Mucosa of rectum (tissue), 2 donors: ENCODE results near the gene CNIH2.

Experiments used
- H3K27ac ChIP-seq, 2 donors: one replicate each; pipeline ENCODE4 v1.7.0; 2013; ENCODE audit warnings: inconsistent platforms in 2 of 2, low read depth in 2 of 2, low read length in 2 of 2
- H3K27me3 ChIP-seq, 2 donors: one replicate each; pipeline ENCODE4 v1.7.0; 2013; ENCODE audit warnings: low read length in 2 of 2; ENCODE audit not compliant: control insufficient read depth in 2 of 2, insufficient read depth in 2 of 2
- H3K36me3 ChIP-seq, 2 donors: one replicate each; pipeline ENCODE4 v1.7.0; 2013; ENCODE audit warnings: low read length in 2 of 2; ENCODE audit not compliant: control insufficient read depth in 2 of 2, insufficient read depth in 2 of 2
- H3K4me1 ChIP-seq, 2 donors: one replicate each; pipeline ENCODE4 v1.7.0; 2013; ENCODE audit warnings: low read length in 2 of 2, mild to moderate bottlenecking in 1 of 2; ENCODE audit not compliant: control insufficient read depth in 2 of 2, insufficient read depth in 2 of 2
- H3K4me3 ChIP-seq, 2 donors: one replicate each; pipeline ENCODE4 v1.7.0; 2013; ENCODE audit warnings: low read length in 2 of 2
- H3K9ac ChIP-seq, 2 donors: one replicate each; pipeline ENCODE4 v1.7.0; 2013; ENCODE audit warnings: low read length in 2 of 2, low read depth in 1 of 2, mild to moderate bottlenecking in 1 of 2
- H3K9me3 ChIP-seq, 2 donors: one replicate each; pipeline ENCODE4 v1.7.0; 2013; ENCODE audit warnings: low read length in 2 of 2; ENCODE audit not compliant: control insufficient read depth in 2 of 2
- donor health status: healthy.
- donor health status: Normal muscosa, but diverticular disease.

Gene CNIH2

DNA sequence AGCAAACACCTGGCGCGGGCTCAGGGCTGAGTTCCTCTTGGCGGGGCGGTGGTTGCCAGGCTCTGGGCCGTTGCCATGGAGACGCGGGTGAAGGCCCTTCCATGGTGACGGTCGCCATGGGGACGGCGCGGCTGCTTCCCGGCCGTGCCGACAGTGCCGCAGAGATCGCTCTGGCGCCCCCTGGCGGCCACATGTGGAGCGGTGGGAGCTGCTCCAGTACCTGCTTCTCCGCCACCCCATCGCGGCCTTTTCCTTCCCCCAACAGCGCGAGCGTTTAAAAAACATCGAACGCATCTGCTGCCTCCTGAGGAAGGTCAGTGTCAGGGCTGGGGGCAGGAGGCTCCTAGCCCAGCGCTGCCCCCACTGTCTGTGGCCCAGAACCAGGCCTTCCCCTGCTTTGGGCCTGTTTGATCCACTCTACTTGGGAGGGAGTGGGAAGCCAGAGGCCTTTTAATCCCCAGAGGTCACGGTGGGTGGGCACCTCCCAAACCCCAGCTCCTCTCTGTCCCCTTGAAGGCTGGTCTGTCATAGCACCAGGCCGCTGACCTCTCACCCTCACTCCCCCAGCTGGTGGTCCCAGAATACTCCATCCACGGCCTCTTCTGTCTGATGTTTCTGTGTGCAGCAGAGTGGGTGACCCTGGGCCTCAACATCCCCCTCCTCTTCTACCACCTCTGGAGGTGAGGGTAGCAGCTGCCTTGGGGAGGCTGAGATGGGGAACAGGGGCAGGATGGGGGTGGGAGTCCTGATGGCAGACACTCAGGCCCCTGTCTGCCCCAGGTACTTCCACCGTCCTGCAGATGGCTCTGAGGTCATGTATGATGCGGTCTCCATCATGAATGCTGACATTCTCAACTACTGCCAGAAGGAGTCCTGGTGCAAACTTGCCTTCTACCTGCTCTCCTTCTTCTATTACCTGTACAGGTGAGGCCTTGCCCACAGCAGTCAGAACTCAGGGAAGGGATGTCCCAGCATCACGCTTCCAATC lies 4.8 kb downstream of the CNIH2 start:
- peaks cover 8 to 9% of the 10 kb centered on the region in 2 donors for H3K4me1 ChIP-seq
- H3K36me3 ChIP-seq: peaks cover 6 to 9% of the 10 kb centered on the region in 2 donors
- H3K9ac ChIP-seq: no peak overlapping the region
- H3K4me3 ChIP-seq: no peak overlapping the region
- H3K27ac ChIP-seq: peak overlapping the region in 1 of 2 donors; percentile 4
- H3K9me3 ChIP-seq: no peaks in the 10 kb centered on the region
- H3K27me3 ChIP-seq: no peaks in the 10 kb centered on the region

DNA sequence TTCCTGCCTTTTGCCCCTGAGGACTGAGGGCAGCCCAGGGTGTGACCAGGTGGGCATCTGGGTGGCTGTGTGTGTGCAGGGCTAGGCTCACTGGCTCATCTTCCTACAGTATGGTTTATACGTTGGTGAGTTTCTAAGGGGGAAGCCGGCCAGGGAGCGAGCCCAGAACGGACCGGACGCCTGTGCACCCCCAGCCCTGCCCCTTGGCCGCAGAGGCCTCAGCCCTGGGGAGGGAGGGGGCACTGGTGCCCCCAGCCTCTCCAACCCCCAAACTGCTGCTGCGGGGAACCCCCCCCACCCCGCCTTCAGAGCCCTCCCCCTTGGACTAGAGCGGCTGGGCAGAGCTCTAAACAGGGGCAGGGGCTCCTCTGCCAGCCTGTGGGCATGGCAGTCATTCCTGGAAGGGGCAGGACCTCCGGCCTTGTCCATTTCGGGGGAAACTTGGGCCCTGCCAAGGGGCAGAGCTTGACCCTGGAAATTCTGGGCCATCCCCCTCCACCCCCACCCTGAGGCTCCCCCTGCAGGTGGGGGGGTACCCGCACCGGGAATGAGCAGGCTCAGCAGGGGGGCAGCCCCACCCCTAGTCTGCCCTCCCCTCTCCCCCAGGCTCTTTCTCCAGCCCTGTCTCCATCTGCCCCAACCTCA lies 5.6 kb downstream of the CNIH2 start:
- H3K27ac ChIP-seq: no peak overlapping the region
- no peak overlapping the region for H3K4me3 ChIP-seq
- no peaks in the 10 kb centered on the region for H3K9me3 ChIP-seq
- peaks cover 16% of the 10 kb centered on the region in 2 donors for H3K4me1 ChIP-seq
- H3K9ac ChIP-seq: no peak overlapping the region
- peaks cover 6 to 9% of the 10 kb centered on the region in 2 donors for H3K36me3 ChIP-seq
- no peaks in the 10 kb centered on the region for H3K27me3 ChIP-seq

DNA sequence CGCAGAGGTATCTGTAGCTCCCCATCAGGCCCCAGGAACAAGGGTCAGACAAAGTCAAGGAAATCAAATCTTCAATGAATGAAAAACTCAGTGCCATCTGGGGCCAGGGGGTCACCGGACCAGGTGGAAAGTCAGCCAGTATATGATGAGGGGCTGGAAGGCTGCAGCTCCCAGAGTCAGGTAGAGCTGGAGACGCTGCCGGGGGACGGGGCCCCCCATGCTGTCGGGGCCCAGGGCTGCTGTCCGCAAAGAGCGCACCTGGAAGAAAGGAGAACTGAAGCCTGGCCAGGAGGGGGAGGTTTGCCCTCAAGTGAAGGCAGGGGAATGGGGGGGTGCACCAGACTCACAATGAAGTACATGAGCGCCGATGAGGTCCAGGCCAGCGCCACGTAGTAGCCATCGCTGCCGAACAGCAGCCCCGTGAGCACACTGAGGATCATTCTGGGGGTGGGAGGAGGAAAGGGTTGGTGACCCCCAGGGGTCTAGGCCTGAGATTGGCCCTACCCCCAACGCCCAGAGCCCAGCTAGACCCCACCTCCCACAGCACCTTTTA lies 6.6 kb downstream of the CNIH2 start:
- no peak overlapping the region for H3K4me3 ChIP-seq
- H3K27me3 ChIP-seq: no peaks in the 10 kb centered on the region
- H3K9ac ChIP-seq: no peak overlapping the region
- no peak overlapping the region for H3K27ac ChIP-seq
- H3K4me1 ChIP-seq: peaks cover 18% of the 10 kb centered on the region in 2 donors
- H3K36me3 ChIP-seq: peaks cover 6 to 9% of the 10 kb centered on the region in 2 donors
- H3K9me3 ChIP-seq: no peaks in the 10 kb centered on the region

DNA sequence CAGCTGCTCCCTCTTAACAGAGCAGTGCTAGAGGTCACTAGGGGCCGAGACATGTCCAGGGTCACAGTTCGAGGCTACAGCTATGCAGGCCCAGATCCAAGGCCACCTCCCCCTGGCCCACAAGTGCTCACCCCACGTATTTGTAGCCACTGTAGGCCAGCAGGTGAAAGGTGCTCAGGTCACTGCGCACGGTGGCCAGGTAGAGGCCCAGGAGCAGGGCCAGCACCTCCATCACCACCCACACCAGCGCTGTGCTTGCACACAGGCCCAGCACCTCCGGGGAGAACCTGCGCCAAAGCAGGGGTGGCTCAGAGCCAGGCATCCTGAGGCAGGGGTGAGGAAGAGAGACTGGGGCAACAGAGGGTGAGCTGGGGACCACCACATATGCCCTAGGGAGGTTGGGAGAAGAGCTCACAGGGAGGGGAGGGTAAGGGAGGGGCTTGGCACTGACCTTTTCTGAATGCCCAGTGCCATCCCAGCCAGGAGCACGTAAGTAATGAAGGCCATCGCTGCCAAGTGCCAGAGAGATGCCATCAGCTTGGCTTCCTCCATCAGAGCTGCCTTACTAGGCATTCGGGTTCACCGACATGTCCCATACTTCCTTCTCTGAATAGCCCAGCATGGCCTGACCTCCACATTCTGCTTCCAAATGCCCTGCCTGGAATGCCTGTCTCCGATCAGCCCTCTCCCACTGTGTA lies 7.4 kb downstream of the CNIH2 start:
- Histone ChIP-seq H3K9me3 (no peaks in the 10 kb centered on the region), H3K27ac (no peak overlapping the region), H3K27me3 (no peaks in the 10 kb centered on the region), H3K36me3 (peaks cover 6 to 9% of the 10 kb centered on the region in 2 donors), H3K4me1 (peaks cover 25 to 26% of the 10 kb centered on the region in 2 donors), H3K9ac (no peak overlapping the region), H3K4me3 (no peak overlapping the region)

DNA sequence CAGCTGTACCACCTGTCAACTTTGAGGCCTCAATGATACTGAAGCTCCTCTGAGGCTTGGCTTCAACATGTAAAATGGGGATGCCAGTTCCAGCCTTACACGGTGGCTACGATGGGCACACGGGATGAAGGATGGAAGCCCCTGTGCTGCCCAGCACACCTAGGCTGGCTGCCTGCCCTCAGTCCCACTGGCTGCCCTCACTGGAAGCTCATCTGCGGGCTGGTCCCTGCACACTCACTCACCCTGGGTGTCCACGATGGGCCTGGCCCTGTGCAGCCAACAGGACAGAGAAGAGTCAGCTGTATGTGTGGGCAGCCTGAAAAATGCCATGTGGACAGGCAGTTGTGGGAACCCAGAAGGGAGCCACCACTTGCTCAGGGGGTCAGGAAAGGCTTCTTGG lies 8.7 kb downstream of the CNIH2 start:
- Histone ChIP-seq H3K4me1 (peaks cover 25 to 26% of the 10 kb centered on the region in 2 donors), H3K36me3 (peaks cover 6 to 9% of the 10 kb centered on the region in 2 donors), H3K4me3 (no peak overlapping the region), H3K9me3 (no peaks in the 10 kb centered on the region), H3K27me3 (peaks cover 5 to 6% of the 10 kb centered on the region in 2 donors), H3K9ac (no peak overlapping the region), H3K27ac (no peak overlapping the region)

DNA sequence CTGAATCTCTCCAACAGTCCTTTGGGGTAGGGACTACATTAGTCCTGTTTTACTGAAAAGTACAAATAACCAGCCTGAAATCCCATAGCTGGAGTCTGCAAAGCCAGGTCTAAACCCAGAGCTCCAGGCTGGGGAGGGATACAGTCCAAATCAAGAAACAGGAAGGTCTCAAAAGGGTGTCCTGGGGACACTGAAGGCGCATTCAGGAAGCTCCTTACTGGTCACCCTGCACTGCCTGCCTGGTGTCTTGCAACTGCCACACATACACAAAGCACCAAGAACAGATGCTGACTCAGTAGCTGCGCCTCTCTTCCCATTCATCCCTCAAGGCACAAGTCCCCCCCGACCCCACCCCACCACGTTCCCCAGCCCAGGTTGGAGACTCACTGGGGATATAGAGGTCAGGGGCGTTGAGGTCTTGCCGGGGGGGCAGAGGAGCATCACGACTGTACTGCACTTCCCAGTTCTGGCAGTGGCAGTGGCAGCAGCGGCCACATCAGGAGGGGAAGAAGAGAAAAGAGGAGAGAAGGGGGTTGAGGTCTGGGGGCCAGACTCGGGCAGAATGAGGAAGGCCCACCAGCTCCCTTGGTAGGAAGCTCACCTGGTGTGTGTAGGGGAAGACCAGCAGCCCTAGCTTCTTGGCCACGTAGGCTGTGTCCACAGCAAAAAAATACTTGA lies 9.4 kb downstream of the CNIH2 start:
- Histone ChIP-seq H3K4me1 (peaks cover 22 to 25% of the 10 kb centered on the region in 2 donors), H3K9ac (peak overlapping the region in 1 of 2 donors; percentile 94), H3K36me3 (peaks cover 6 to 9% of the 10 kb centered on the region in 2 donors), H3K9me3 (no peaks in the 10 kb centered on the region), H3K4me3 (peak overlapping the region in 1 of 2 donors; percentile 94), H3K27ac (no peak overlapping the region), H3K27me3 (peaks cover 6 to 8% of the 10 kb centered on the region in 2 donors)

DNA sequence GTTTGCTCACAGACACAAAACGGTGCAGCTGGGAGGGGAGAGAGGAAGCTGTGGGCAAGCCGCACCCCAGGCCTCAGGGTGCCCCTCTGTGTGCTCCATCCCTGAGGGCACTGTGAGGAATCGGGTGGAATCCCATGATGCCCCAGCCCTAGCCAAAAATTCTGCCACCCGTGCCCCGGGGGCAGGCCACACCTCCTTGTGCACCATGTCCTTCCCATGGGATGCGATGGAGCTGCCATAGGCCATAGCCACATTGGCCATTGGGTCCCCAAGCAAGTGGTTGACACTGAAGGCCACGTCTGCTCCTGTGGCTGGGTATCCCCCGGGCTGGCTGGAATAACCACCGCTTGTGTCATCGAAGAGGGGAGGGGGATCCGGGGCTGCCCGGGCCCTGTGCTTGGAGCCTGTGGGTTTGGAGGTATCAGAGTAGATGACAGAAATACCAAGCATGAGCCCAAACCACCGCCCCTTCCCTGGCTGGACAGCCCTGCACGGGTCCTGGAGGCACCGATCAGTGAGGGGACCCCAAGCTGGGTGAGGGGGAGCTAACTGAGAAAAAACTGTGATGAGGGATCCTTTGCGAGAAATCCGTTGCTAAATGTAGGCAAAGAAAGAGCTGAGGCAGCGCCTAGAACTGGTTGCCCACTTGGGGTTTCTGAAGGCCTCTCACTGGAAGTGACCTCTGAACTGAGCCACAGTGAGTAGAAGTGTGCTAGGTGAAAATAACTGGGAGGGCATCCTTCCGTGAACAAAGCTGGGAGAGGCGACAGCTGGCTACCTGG lies 10.1 kb downstream of the CNIH2 start:
- Histone ChIP-seq H3K9me3 (no peaks in the 10 kb centered on the region), H3K9ac (peak overlapping the region; percentile 93 to 94), H3K27me3 (peaks cover 13 to 15% of the 10 kb centered on the region in 2 donors), H3K27ac (peak overlapping the region; percentile 96 to 97), H3K4me1 (peaks cover 18 to 21% of the 10 kb centered on the region in 2 donors), H3K36me3 (peaks cover 6 to 9% of the 10 kb centered on the region in 2 donors), H3K4me3 (peak overlapping the region; percentile 88 to 94)

DNA sequence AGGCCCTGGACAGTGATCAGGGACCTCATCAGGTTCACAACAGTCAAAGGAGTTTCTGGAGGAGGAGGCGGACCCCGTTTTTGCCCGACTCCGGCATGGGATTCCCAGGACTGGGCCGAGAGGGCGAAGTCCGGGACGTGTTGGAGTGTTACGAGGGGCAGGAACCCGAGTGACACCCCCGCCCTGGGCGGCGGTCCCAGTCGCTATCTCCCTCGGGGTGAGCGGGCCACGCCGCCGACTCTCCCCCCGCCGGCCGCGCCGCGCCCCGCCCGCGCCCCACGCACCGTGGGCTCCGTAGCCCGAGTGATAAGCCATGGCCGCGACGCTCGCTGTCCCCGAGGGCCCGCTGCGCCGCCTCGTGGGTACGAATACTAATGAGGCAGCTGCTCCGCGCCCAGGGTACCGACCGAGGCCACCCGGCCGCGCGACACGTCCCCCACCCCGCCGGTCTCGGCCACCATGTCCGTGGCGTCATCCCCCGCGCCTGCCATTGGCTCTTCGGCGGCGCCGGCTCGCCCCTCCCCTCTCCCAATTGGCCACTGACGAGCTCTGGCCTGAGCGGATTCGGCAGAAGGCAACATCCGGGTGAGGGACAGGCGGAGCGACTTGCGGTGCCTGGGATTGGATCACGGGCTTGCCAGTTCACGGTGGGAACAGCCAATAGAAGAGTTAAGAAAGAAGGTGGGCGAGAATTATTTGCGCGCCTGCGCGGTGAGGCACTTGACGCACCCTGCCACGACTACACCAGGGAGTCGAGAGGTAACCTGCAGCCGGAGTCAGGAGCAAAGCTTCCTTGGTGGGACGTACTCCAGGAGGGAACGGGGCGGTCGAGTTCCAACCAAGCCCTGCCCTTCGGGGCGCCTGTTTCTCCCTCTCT lies 10.9 kb downstream of the CNIH2 start, which contains the start of gene YIF1A:
YIF1A (minus strand) TSS at position 473 of the 877 bp plus-strand sequence; CDS start at position 315, 158 bp downstream.
- peak within 1 kb of the TSS; percentile 93 to 94 for H3K9ac ChIP-seq
- peaks cover 6 to 9% of the 10 kb centered on the region in 2 donors for H3K36me3 ChIP-seq
- peak within 1 kb of the TSS; percentile 88 to 94 for H3K4me3 ChIP-seq
- peak within 1 kb of the TSS; percentile 96 to 97 for H3K27ac ChIP-seq
- H3K27me3 ChIP-seq: peaks cover 17 to 22% of the 10 kb centered on the region in 2 donors
- H3K9me3 ChIP-seq: no peaks in the 10 kb centered on the region
- H3K4me1 ChIP-seq: peaks cover 18 to 21% of the 10 kb centered on the region in 2 donors
